Esophagus muscularis mucosa (tissue), 4 donors: ENCODE measurements around the gene WDR5. TPM values are rescaled to one million over a fixed set of nuclear protein-coding genes. Genes with fewer than 3 reads are reported as not detected.

Experiments used
- DNase-seq: peaks from one replicate; pipeline ENCODE4 v3.0.0-alpha.2; 2017; ENCODE audit errors: extremely low spot score
- H3K27ac ChIP-seq, 4 donors: fragments of 200-600 bp; sonication (generic); replicated peaks in 1 of 4; 1 replicate in 3 of 4; 2 replicates in 1 of 4; pipeline ENCODE4 v1.5.1; 2016 to 2019; ENCODE audit warnings: mild to moderate bottlenecking in 1 of 4
- H3K27me3 ChIP-seq, 4 donors: fragments of 200-600 bp; sonication (generic); one replicate each; pipeline versions ENCODE4 v1.5.1 to v1.6.0; 2016 to 2019
- H3K36me3 ChIP-seq, 4 donors: fragments of 200-600 bp; sonication (generic); one replicate each; pipeline ENCODE4 v1.5.1; 2016 to 2019
- H3K4me1 ChIP-seq, 4 donors: fragments of 200-600 bp; sonication (generic); one replicate each; pipeline ENCODE4 v1.5.1; 2016 to 2019
- H3K4me3 ChIP-seq, 4 donors: fragments of 200-600 bp; sonication (generic); 1 replicate in 2 of 4; 2 replicates in 2 of 4; pipeline ENCODE4 v1.5.1; 2016 to 2019; ENCODE audit warnings: mild to moderate bottlenecking in 4 of 4, moderate library complexity in 1 of 4
- H3K9me3 ChIP-seq, 4 donors: fragments of 200-600 bp; sonication (generic); 1 replicate in 3 of 4; 2 replicates in 1 of 4; pipeline ENCODE4 v1.5.1; 2016 to 2019
- EP300 ChIP-seq: sonication (generic); formaldehyde crosslinking; IDR thresholded peaks from one replicate; pipeline ENCODE4 v1.6.1; 2017; ENCODE audit warnings: antibody characterized with exemption
- POLR2A ChIP-seq: fragments of 450-650 bp; IDR thresholded peaks from one replicate; pipeline ENCODE4 v1.6.1; 2017; ENCODE audit warnings: antibody characterized with exemption, moderate library complexity, mild to moderate bottlenecking, low read depth
- POLR2AphosphoS5 ChIP-seq, 2 donors: sonication (generic); formaldehyde crosslinking; IDR thresholded peaks; one replicate each; pipeline ENCODE4 v1.6.1; 2017; ENCODE audit warnings: antibody characterized with exemption in 2 of 2
- WGBS: methylation state at CpG from one replicate; pipeline ENCODE4 v1.1.5; 2018; 5-methylcytosine and 5-hydroxymethylcytosine counted together
- intact Hi-C: fragments of 100-400 bp; cut with DNase I; formaldehyde crosslinking; loops from one replicate; pipeline ENCODE4 v1.15.1; 2023
- total RNA-seq, 4 donors: library from RNA; depleted of rRNA; stranded (reverse); fragments of >200 nt; gene quantifications; one replicate each; pipeline versions ENCODE4 v1.1.0 to v1.2.1, GENCODE V29; 2016
- TF ChIP-seq, protein P1 (sequence below), 3 experiments: fragments of 200-600 bp in 2 of 3; fragments of 450-650 bp in 1 of 3; sonication (generic) in 2 of 3; IDR thresholded peaks; one replicate each; pipeline ENCODE4 v1.5.1; 2017 to 2019; ENCODE audit warnings: antibody characterized with exemption in 3 of 3, mild to moderate bottlenecking in 2 of 3, moderate library complexity in 1 of 3

The WDR5 gene
- total RNA-seq, 4 donors from 2014 or later: 20.7 to 34.2 (median 24.6) TPM

DNA sequence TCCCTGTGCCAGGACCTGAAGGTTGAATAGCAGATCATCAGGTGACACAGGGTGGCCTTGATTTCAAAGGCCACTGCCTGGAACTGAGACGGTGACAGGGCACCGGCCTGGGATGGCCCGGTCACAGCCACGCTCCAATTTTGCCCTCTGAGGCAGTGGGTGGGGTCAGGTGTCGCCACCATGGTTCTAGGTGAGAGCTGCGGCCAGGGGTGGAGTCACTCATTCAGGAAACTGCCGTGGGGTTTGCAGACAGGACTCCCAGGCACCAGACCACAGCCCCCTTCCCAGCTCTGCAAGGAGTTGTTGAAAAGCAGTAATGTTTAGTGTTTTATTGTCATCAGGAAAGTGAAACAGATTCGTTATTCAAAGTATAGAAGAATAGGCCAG, 45.8 kb downstream of the WDR5 start:
- no peak overlapping the region for H3K4me3 ChIP-seq
- peaks cover 0 to 16% (median 0%) of the 10 kb centered on the region in 4 donors for H3K27me3 ChIP-seq
- no peak for DNase-seq
- intact Hi-C loops: no loop called here
- TF ChIP-seq, protein P1, sequence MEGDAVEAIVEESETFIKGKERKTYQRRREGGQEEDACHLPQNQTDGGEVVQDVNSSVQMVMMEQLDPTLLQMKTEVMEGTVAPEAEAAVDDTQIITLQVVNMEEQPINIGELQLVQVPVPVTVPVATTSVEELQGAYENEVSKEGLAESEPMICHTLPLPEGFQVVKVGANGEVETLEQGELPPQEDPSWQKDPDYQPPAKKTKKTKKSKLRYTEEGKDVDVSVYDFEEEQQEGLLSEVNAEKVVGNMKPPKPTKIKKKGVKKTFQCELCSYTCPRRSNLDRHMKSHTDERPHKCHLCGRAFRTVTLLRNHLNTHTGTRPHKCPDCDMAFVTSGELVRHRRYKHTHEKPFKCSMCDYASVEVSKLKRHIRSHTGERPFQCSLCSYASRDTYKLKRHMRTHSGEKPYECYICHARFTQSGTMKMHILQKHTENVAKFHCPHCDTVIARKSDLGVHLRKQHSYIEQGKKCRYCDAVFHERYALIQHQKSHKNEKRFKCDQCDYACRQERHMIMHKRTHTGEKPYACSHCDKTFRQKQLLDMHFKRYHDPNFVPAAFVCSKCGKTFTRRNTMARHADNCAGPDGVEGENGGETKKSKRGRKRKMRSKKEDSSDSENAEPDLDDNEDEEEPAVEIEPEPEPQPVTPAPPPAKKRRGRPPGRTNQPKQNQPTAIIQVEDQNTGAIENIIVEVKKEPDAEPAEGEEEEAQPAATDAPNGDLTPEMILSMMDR (IDR thresholded peaks at IDR 0.05): no peak
- TF ChIP-seq EP300 (no peak), POLR2AphosphoS5 (IDR thresholded peaks at IDR 0.05) (no peak), POLR2A (no peak)
- H3K4me1 ChIP-seq: peaks cover 0 to 16% (median 10%) of the 10 kb centered on the region in 4 donors
- no peak overlapping the region for H3K27ac ChIP-seq
- 73% methylated on average over 4 of the region's 8 CpGs for WGBS
- no peaks in the 10 kb centered on the region for H3K36me3 ChIP-seq
- H3K9me3 ChIP-seq: no peaks in the 10 kb centered on the region

- Histone ChIP-seq H3K4me1 (peaks cover under 1 to 17% (median 10%) of the 10 kb centered on the region in 4 donors), H3K4me3 (no peak overlapping the region), H3K27ac (no peak overlapping the region), H3K9me3 (no peaks in the 10 kb centered on the region), H3K27me3 (peaks cover 0 to 12% (median 0%) of the 10 kb centered on the region in 4 donors), H3K36me3 (no peaks in the 10 kb centered on the region)
- no peak for TF ChIP-seq POLR2A
- no peak for TF ChIP-seq POLR2AphosphoS5 (IDR thresholded peaks at IDR 0.05)
- no peak for TF ChIP-seq EP300
- TF ChIP-seq, protein P1 (IDR thresholded peaks at IDR 0.05): no peak
- no peak for DNase-seq
- 87% methylated on average over 4 of the region's 4 CpGs for WGBS
- intact Hi-C loops: no loop called here
Observed at GRCh38 chr9:134182554-134183085, 46.7 kb downstream of the WDR5 start.

DNA sequence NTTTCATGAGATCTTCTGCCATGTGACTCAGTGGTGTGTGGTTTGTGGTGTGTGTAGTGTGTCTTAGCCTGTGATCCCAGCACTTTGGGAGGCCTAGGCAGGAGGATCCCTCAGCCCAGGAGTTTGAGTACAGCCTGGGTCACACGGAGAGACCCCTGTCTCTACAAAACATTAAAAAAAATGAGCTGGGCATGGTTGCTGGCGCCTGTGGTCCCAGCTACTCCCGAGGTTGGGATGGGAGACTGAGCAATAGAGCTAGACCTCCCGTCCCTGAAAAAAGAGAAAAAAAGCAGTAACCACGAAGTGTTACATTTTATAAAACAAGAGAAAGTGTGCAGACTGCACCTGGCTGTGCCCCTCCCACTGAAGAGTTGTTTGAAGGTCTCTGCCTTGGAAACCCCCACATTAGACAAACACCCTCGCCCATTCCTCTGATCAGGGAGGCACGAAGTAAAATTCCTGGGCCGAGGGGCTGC, 49.7 kb downstream of the WDR5 start:
- Histone ChIP-seq H3K27ac (no peak overlapping the region), H3K27me3 (no peaks in the 10 kb centered on the region), H3K4me1 (peaks cover 7 to 23% (median 19%) of the 10 kb centered on the region in 4 donors), H3K4me3 (no peak overlapping the region), H3K9me3 (no peaks in the 10 kb centered on the region), H3K36me3 (no peaks in the 10 kb centered on the region)
- TF ChIP-seq POLR2AphosphoS5 (IDR thresholded peaks at IDR 0.05) (no peak), EP300 (no peak)
- intact Hi-C loops: no loop called here
- WGBS: 66% methylated on average over 8 of the region's 8 CpGs
- DNase-seq: no peak

- WGBS: 74% methylated on average over 18 of the region's 21 CpGs
- no peak for DNase-seq
- H3K4me3 ChIP-seq: no peak overlapping the region
- TF ChIP-seq, protein P1 (IDR thresholded peaks at IDR 0.05): no peak
- TF ChIP-seq POLR2A (no peak), EP300 (no peak), POLR2AphosphoS5 (IDR thresholded peaks at IDR 0.05) (no peak)
- no peaks in the 10 kb centered on the region for H3K36me3 ChIP-seq
- peaks cover 7 to 23% (median 19%) of the 10 kb centered on the region in 4 donors for H3K4me1 ChIP-seq
- H3K27ac ChIP-seq: no peak overlapping the region
- intact Hi-C loops: no loop called here
- no peaks in the 10 kb centered on the region for H3K9me3 ChIP-seq
- no peaks in the 10 kb centered on the region for H3K27me3 ChIP-seq
Observed at GRCh38 chr9:134186471-134187109, 50.7 kb downstream of the WDR5 start.

GRCh38 chr9:134187110-134187531, 51.2 kb downstream of the WDR5 start:
- intact Hi-C loops: no loop called here
- Histone ChIP-seq H3K9me3 (no peaks in the 10 kb centered on the region), H3K27ac (no peak overlapping the region), H3K36me3 (no peaks in the 10 kb centered on the region), H3K27me3 (no peaks in the 10 kb centered on the region), H3K4me3 (no peak overlapping the region), H3K4me1 (peaks cover 7 to 23% (median 19%) of the 10 kb centered on the region in 4 donors)
- DNase-seq: no peak
- TF ChIP-seq EP300 (no peak), POLR2AphosphoS5 (IDR thresholded peaks at IDR 0.05) (no peak), POLR2A (no peak)
- TF ChIP-seq, protein P1 (IDR thresholded peaks at IDR 0.05): no peak
- WGBS: 87% methylated on average over 9 of the region's 12 CpGs
